ENCODE results near the gene MYH15. TPM values are rescaled to one million over a fixed set of nuclear protein-coding genes. Genes with fewer than 3 reads are reported as not detected.

MYH15 gene
- total RNA-seq, 1 donor from 2014 or later, result 0.10 TPM

DNA sequence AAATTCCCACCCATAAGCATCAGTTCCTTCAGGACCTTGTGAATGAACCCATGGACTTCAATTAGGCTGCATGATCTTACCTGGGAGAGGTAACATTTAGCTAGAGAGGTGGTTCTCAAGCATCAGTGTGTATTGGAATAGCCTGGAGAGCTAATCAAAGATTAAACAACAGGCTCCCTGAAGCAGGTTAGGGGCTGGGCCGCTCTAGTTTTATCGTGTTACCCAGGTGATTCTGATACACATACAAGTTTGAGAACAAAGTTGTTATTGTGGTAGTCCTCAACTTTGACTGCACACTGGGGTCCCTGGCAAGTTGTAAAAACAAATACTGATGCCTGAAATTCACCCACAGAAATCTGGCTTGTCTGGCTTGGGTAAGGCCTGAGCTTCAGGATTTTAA lies 31.2 kb downstream of the MYH15 start:
- Mint-ChIP-seq H3K36me3 (ENCODE audit: low read depth) (no peaks in the 10 kb centered on the region), H3K9me3 (no peaks in the 10 kb centered on the region), H3K4me1 (ENCODE audit: low read depth) (no peaks in the 10 kb centered on the region), H3K4me3 (no peak overlapping the region), H3K27me3 (ENCODE audit: insufficient read depth) (peaks cover 7% of the 10 kb centered on the region), H3K27ac (no peak overlapping the region)
- DNase-seq (ENCODE audit: low spot score), result no peak
- intact Hi-C loops (cut with micrococcal nuclease), result loop anchor here (5.0 kb wide), 1 partner anchor 817 kb away; no protein-coding TSS in a partner anchor

GRCh38 chr3:108477511-108478147 lies 32.8 kb downstream of the MYH15 start:
- Mint-ChIP-seq H3K36me3 (ENCODE audit: low read depth) (no peaks in the 10 kb centered on the region), H3K9me3 (no peaks in the 10 kb centered on the region), H3K27me3 (ENCODE audit: insufficient read depth) (peaks cover 13% of the 10 kb centered on the region), H3K27ac (no peak overlapping the region), H3K4me3 (no peak overlapping the region), H3K4me1 (ENCODE audit: low read depth) (no peaks in the 10 kb centered on the region)
- DNase-seq (ENCODE audit: low spot score), result peak; percentile 50
- intact Hi-C loops (cut with micrococcal nuclease), result loop anchor here (1.0 to 5.0 kb wide), 9 partner anchors 181 to 1241 kb away; partner anchors contain the start of genes CD47, HHLA2 and IFT57

GRCh38 chr3:108475220-108475782 lies 35.1 kb downstream of the MYH15 start:
- no peaks in the 10 kb centered on the region for H3K9me3 Mint-ChIP-seq
- no peak overlapping the region for H3K27ac Mint-ChIP-seq
- intact Hi-C loops (cut with micrococcal nuclease), result loop anchor here (5.0 kb wide), 1 partner anchor 813 kb away; no protein-coding TSS in a partner anchor
- H3K27me3 Mint-ChIP-seq (ENCODE audit: insufficient read depth), result peaks cover 16% of the 10 kb centered on the region
- peaks cover 4% of the 10 kb centered on the region for H3K4me1 Mint-ChIP-seq (ENCODE audit: low read depth)
- H3K4me3 Mint-ChIP-seq, result no peak overlapping the region
- DNase-seq (ENCODE audit: low spot score), result no peak
- H3K36me3 Mint-ChIP-seq (ENCODE audit: low read depth), result no peaks in the 10 kb centered on the region

- H3K27ac Mint-ChIP-seq, result no peak overlapping the region
- intact Hi-C loops (cut with micrococcal nuclease), result no loop called here
- H3K9me3 Mint-ChIP-seq, result no peaks in the 10 kb centered on the region
- H3K4me3 Mint-ChIP-seq, result no peak overlapping the region
- no peak for DNase-seq (ENCODE audit: low spot score)
- no peaks in the 10 kb centered on the region for H3K36me3 Mint-ChIP-seq (ENCODE audit: low read depth)
- peaks cover 16% of the 10 kb centered on the region for H3K27me3 Mint-ChIP-seq (ENCODE audit: insufficient read depth)
- peaks cover 4% of the 10 kb centered on the region for H3K4me1 Mint-ChIP-seq (ENCODE audit: low read depth)
These were observed 35.8 kb downstream of the MYH15 start for GRCh38 chr3:108474581-108474980.

DNA sequence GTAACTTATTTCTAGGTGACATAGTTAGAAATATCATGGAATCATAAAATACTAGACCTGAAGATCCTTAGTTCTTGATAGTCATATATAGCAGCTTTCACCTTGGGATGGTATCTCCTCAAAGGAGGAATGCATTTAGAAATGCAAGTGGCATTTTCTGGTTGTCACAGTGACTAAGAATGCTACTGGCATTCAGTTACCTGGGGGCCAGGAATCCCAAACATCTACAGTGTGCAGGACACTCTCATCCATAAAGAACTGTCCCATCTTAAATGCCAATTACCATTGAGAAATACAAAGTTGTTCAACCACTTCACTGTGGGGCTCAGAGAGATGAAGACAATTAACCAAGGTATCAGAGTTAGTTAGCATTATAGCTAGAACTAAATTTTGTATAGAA lies 36.7 kb downstream of the MYH15 start:
- peaks cover 4% of the 10 kb centered on the region for H3K4me1 Mint-ChIP-seq (ENCODE audit: low read depth)

DNA sequence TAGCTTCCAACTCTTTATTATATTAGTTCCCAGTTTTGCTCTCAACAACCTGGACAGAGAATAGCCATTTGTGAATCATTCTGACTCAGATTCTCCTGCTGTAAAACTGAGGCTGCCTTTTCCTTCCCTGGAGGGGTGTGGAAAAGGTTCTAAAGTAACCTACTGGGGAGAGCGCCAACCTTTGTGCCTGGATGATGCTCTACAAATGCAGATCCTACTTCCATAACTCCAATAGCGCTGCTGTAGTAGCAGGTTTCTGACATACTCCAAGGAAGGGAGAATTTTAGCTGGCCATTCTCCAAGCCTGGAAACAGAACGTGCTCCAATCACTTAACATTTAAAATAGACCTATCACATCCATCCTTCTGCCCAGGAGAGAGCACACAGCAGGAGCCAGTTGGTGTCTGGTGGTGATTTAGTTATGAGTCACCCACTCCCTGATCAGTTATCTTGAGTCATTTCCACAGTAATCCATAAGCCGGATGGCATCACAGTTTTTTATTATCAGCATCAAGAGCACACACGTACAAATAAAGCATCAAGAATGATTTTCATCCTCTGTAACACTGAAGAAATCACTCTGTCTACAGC lies 38.3 kb downstream of the MYH15 start:
- no peak overlapping the region for H3K4me3 Mint-ChIP-seq
- peaks cover 11% of the 10 kb centered on the region for H3K27me3 Mint-ChIP-seq (ENCODE audit: insufficient read depth)
- no peaks in the 10 kb centered on the region for H3K9me3 Mint-ChIP-seq
- intact Hi-C loops (cut with micrococcal nuclease), result no loop called here
- no peak overlapping the region for H3K27ac Mint-ChIP-seq
- H3K4me1 Mint-ChIP-seq (ENCODE audit: low read depth), result peaks cover 4% of the 10 kb centered on the region
- DNase-seq (ENCODE audit: low spot score), result no peak
- no peaks in the 10 kb centered on the region for H3K36me3 Mint-ChIP-seq (ENCODE audit: low read depth)

More for the DNA sequence above, 36.7 kb downstream of the MYH15 start:
- H3K27me3 Mint-ChIP-seq (ENCODE audit: insufficient read depth), result peaks cover 15% of the 10 kb centered on the region
- no peaks in the 10 kb centered on the region for H3K36me3 Mint-ChIP-seq (ENCODE audit: low read depth)
- H3K9me3 Mint-ChIP-seq, result no peaks in the 10 kb centered on the region
- no peak for DNase-seq (ENCODE audit: low spot score)
- H3K27ac Mint-ChIP-seq, result no peak overlapping the region
- intact Hi-C loops (cut with micrococcal nuclease), result no loop called here
- no peak overlapping the region for H3K4me3 Mint-ChIP-seq

DNA sequence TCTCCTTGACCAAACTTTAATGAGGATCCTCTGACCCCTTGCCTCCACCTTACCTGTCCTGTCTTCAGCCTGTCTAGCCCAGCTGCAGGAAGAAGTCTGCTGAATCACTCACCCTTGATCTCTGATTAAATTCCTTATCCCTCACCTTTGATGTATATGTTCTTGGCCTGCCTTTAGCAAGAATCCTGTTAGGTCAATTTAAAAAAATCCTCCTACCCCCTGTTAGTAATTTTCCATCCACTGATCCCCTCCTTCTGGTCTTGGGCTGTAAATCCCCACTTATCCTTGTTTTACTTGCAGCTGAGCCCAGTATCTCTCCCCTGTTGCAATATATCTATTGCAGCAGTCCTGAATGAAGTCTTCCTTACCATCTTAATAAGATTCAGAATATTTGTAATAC lies 39.0 kb downstream of the MYH15 start:
- intact Hi-C loops (cut with micrococcal nuclease), result no loop called here
- H3K27ac Mint-ChIP-seq, result no peak overlapping the region
- H3K36me3 Mint-ChIP-seq (ENCODE audit: low read depth), result no peaks in the 10 kb centered on the region
- no peak overlapping the region for H3K4me3 Mint-ChIP-seq
- no peaks in the 10 kb centered on the region for H3K9me3 Mint-ChIP-seq
- peaks cover 11% of the 10 kb centered on the region for H3K27me3 Mint-ChIP-seq (ENCODE audit: insufficient read depth)
- DNase-seq (ENCODE audit: low spot score), result no peak
- peaks cover 4% of the 10 kb centered on the region for H3K4me1 Mint-ChIP-seq (ENCODE audit: low read depth)

DNA sequence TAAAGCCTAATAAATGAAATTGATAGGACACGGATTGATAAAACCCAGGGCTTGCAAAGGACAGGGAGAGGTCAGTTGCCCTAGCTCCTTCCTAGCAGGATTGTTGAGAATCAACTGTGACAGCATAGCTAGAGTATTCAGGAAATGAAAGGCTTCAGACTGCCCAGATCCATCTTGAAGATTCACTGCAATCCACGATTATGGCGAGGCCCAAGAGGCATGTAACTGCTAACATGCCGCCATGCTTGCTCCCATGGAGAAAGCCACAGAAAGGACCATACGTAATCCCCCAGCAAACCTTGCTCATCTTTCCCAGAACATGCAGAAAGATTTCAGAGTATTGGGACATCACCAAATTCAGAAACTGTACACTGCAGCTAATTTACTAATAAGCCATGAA lies 41.3 kb downstream of the MYH15 start:
- Mint-ChIP-seq H3K4me1 (ENCODE audit: low read depth) (peaks cover 4% of the 10 kb centered on the region), H3K27me3 (ENCODE audit: insufficient read depth) (peaks cover 12% of the 10 kb centered on the region), H3K9me3 (no peaks in the 10 kb centered on the region), H3K4me3 (no peak overlapping the region), H3K36me3 (ENCODE audit: low read depth) (no peaks in the 10 kb centered on the region), H3K27ac (no peak overlapping the region)
- intact Hi-C loops (cut with micrococcal nuclease), result no loop called here
- DNase-seq (ENCODE audit: low spot score), result no peak

GRCh38 chr3:108468577-108468976 lies 41.8 kb downstream of the MYH15 start:
- H3K36me3 Mint-ChIP-seq (ENCODE audit: low read depth), result no peaks in the 10 kb centered on the region
- peaks cover 4% of the 10 kb centered on the region for H3K4me1 Mint-ChIP-seq (ENCODE audit: low read depth)
- peaks cover 9% of the 10 kb centered on the region for H3K27me3 Mint-ChIP-seq (ENCODE audit: insufficient read depth)
- H3K27ac Mint-ChIP-seq, result no peak overlapping the region
- intact Hi-C loops (cut with micrococcal nuclease), result no loop called here
- DNase-seq (ENCODE audit: low spot score), result no peak
- H3K4me3 Mint-ChIP-seq, result no peak overlapping the region
- no peaks in the 10 kb centered on the region for H3K9me3 Mint-ChIP-seq

DNA sequence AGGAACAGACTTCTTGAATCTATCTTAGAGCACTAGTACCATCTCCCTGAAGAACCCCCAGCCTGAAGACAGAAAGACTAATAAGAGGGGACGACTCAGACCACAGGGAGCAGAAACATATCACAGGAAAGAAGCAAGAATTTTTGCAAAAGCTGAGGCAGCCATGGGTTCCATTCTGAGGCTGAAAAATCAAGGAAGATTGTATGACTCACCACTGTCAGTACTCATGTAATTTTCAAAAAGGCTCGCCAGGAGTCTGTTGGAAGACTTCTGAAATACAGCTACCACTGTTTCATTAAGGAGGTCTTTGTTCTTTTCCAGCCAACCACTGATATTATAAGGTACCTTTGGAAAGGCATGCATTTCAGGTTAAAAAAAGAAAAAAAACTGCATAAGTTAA lies 47.5 kb downstream of the MYH15 start:
- peaks cover 6% of the 10 kb centered on the region for H3K27me3 Mint-ChIP-seq (ENCODE audit: insufficient read depth)
- no peak overlapping the region for H3K4me3 Mint-ChIP-seq
- no peak for DNase-seq (ENCODE audit: low spot score)
- no peak overlapping the region for H3K27ac Mint-ChIP-seq
- H3K9me3 Mint-ChIP-seq, result no peaks in the 10 kb centered on the region
- no peaks in the 10 kb centered on the region for H3K4me1 Mint-ChIP-seq (ENCODE audit: low read depth)
- H3K36me3 Mint-ChIP-seq (ENCODE audit: low read depth), result no peaks in the 10 kb centered on the region
- intact Hi-C loops (cut with micrococcal nuclease), result no loop called here

DNA sequence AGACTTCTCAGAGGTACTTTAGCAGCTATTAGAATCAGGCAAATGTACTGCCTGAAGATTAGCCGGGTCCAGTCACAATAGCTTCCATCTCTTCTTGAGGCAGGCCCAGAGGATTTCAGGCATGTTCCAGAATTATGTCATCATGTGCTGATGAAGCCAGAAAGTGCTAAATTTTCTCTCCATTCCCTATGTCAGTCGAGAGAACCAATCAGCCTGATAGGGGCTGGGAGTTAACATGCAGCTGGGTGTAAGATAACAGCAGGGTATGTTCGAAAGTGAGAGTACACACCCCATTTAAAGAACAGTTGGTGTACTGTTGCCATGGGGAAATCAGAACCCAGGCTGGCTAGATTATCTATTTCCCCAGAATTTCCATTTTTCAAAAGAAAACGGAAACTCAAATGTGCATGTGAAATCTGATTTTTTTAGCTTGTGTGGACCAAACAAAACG lies 48.7 kb downstream of the MYH15 start:
- intact Hi-C loops (cut with micrococcal nuclease), result no loop called here
- DNase-seq (ENCODE audit: low spot score), result no peak
- H3K4me3 Mint-ChIP-seq, result no peak overlapping the region
- peaks cover 6% of the 10 kb centered on the region for H3K27me3 Mint-ChIP-seq (ENCODE audit: insufficient read depth)
- no peaks in the 10 kb centered on the region for H3K36me3 Mint-ChIP-seq (ENCODE audit: low read depth)
- no peaks in the 10 kb centered on the region for H3K4me1 Mint-ChIP-seq (ENCODE audit: low read depth)
- no peaks in the 10 kb centered on the region for H3K9me3 Mint-ChIP-seq
- no peak overlapping the region for H3K27ac Mint-ChIP-seq

GRCh38 chr3:108459225-108459624 lies 51.2 kb downstream of the MYH15 start:
- no peaks in the 10 kb centered on the region for H3K36me3 Mint-ChIP-seq (ENCODE audit: low read depth)
- H3K27ac Mint-ChIP-seq, result no peak overlapping the region
- no peak overlapping the region for H3K4me3 Mint-ChIP-seq
- no peaks in the 10 kb centered on the region for H3K9me3 Mint-ChIP-seq
- intact Hi-C loops (cut with micrococcal nuclease), result no loop called here
- no peaks in the 10 kb centered on the region for H3K4me1 Mint-ChIP-seq (ENCODE audit: low read depth)
- no peak for DNase-seq (ENCODE audit: low spot score)
- H3K27me3 Mint-ChIP-seq (ENCODE audit: insufficient read depth), result peaks cover 6% of the 10 kb centered on the region

DNA sequence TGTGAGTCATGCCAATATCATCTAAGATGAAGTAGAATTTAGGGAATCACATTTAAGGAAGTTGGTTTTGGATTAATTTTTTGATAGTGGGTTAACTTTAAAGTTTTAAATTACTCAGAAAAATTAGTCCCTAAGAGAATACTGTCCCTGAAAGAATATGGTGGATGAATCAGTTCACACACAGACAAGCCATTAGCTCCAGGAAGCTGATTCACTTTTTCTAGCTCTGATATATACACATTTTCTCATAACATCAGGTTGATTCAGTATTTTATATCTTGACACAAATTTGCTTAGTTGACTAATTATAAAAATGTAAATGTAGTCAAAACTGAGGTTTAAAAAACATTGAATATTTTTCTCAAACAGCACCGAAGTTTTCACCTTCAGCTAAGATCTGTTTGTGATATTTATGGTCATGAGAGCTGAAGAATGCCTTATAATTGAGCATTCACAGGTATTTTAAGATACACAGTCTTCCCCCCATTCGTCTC lies 55.1 kb downstream of the MYH15 start:
- Mint-ChIP-seq H3K4me1 (ENCODE audit: low read depth) (no peaks in the 10 kb centered on the region), H3K27me3 (ENCODE audit: insufficient read depth) (peaks cover 6% of the 10 kb centered on the region), H3K9me3 (no peaks in the 10 kb centered on the region), H3K4me3 (no peak overlapping the region), H3K27ac (no peak overlapping the region), H3K36me3 (ENCODE audit: low read depth) (no peaks in the 10 kb centered on the region)
- DNase-seq (ENCODE audit: low spot score), result no peak
- intact Hi-C loops (cut with micrococcal nuclease), result no loop called here
